HepG2 (cell line): ENCODE measurements around the gene SMIM22. TPM values are rescaled to one million over a fixed set of nuclear protein-coding genes. Genes with fewer than 3 reads are reported as not detected.
A peak's percentile ranks its signal among the peaks of the same experiment; 100 is the strongest.

Source experiments
- ATAC-seq: fragments of 200-7000 bp; cut with Tn5 transposase; 3 replicates; pipeline ENCODE4 v1.9.1; 2020; ENCODE audit warnings: mild to moderate bottlenecking, moderate library complexity
- BruUV-seq: library from RNA; stranded (reverse); fragments of 400-500 nt; replicated peaks from 2 replicates; lab custom pipeline; 2021; lab: Mats Ljungman, UMichigan
- CTCF ChIA-PET: fragments of 300-600 bp; formaldehyde crosslinking; extraction: SDS; loops from one replicate; lab custom pipeline; 2021; ENCODE audit warnings: low total read pairs, inconsistent platforms, low intra/inter-chr PET ratio; lab: Yijun Ruan, JAX
- POLR2A ChIA-PET: fragments of 350-600 bp; sonication (Branson Sonifier 250); formaldehyde crosslinking; loops from one replicate; lab custom pipeline; 2020; ENCODE audit warnings: antibody characterized with exemption, inconsistent platforms; lab: Yijun Ruan, JAX
- DNase-seq: peaks from one replicate; pipeline ENCODE4 v3.0.0-alpha.2; 2015; ENCODE audit warnings: low spot score
- FAIRE-seq: peaks from 3 replicates; lab custom pipeline; 2011; peaks lifted over from hg19 to GRCh38; lab: Jason Lieb, UNC
- H2AFZ ChIP-seq: one replicate; pipeline ENCODE4 v1.6.1; 2011; ENCODE audit warnings: low read length, inconsistent platforms
- H3K27ac ChIP-seq: fragments of 300-600 bp; 3 replicates; pipeline ENCODE4 v1.8.0; 2011; ENCODE audit warnings: mixed run types, mild to moderate bottlenecking, mixed read lengths, low read length, inconsistent platforms; ENCODE audit not compliant: insufficient read depth; ENCODE audit errors: extremely low read length
- H3K27me3 ChIP-seq, 2 experiments: fragments of 200-600 bp in 1 of 2; 2 replicates in 1 of 2; 3 replicates in 1 of 2; pipeline versions ENCODE4 v1.6.0 to v1.8.0; 2011; ENCODE audit warnings: low read length in 2 of 2, mild to moderate bottlenecking in 2 of 2, moderate library complexity in 2 of 2, inconsistent platforms in 1 of 2; ENCODE audit not compliant: insufficient read depth in 2 of 2, control insufficient read depth in 1 of 2
- H3K36me3 ChIP-seq, 2 experiments: fragments of 200-600 bp in 1 of 2; replicated peaks in 1 of 2; 2 replicates in 1 of 2; 3 replicates in 1 of 2; pipeline versions ENCODE4 v1.5.1 to v1.8.0; 2011; ENCODE audit warnings: low read length in 2 of 2, inconsistent platforms in 1 of 2; ENCODE audit not compliant: insufficient read depth in 2 of 2, control insufficient read depth in 1 of 2
- H3K4me1 ChIP-seq: 2 replicates; pipeline ENCODE4 v1.5.1; 2012; ENCODE audit warnings: low read length, inconsistent platforms; ENCODE audit not compliant: insufficient read depth
- H3K4me2 ChIP-seq: 2 replicates; pipeline ENCODE4 v1.6.0; 2011; ENCODE audit warnings: low read depth, low read length, inconsistent platforms
- H3K4me3 ChIP-seq, 3 experiments: fragments of 200-600 bp in 1 of 3; sonication (generic), shearing (Covaris generic) in 1 of 3; replicated peaks in 1 of 3; 2 replicates each; pipeline ENCODE4 v1.5.1; 2011 to 2016; ENCODE audit warnings: low read length in 3 of 3, inconsistent platforms in 2 of 3, low read depth in 2 of 3, mild to moderate bottlenecking in 2 of 3, control low read depth in 1 of 3, mixed read lengths in 1 of 3; ENCODE audit not compliant: insufficient read depth in 1 of 3
- H3K79me2 ChIP-seq: one replicate; pipeline ENCODE4 v1.6.1; 2011; ENCODE audit warnings: low read length, inconsistent platforms; ENCODE audit not compliant: insufficient read depth
- H3K9ac ChIP-seq: 2 replicates; pipeline ENCODE4 v1.6.0; 2011; ENCODE audit warnings: mild to moderate bottlenecking, low read depth, low read length, inconsistent platforms; ENCODE audit not compliant: insufficient read depth
- H3K9me3 ChIP-seq: 2 replicates; pipeline ENCODE4 v1.5.1; 2012; ENCODE audit warnings: mild to moderate bottlenecking, low read length
- H4K20me1 ChIP-seq: 2 replicates; pipeline ENCODE4 v1.6.0; 2011; ENCODE audit warnings: inconsistent platforms, mild to moderate bottlenecking, low read length, moderate library complexity; ENCODE audit not compliant: insufficient read depth
- ZMYM3 ChIP-seq: sonication (generic); formaldehyde crosslinking; IDR thresholded peaks from 2 replicates; pipeline ENCODE4 v1.5.1; 2020; ENCODE audit warnings: mild to moderate bottlenecking, missing genetic modification reagents
- ZNF33A ChIP-seq: sonication (generic); formaldehyde crosslinking; IDR thresholded peaks from 2 replicates; pipeline ENCODE4 v1.5.1; 2020; ENCODE audit warnings: missing genetic modification reagents, mild to moderate bottlenecking, moderate library complexity, borderline replicate concordance
- ZSCAN31 ChIP-seq: sonication (generic); formaldehyde crosslinking; IDR thresholded peaks from 2 replicates; pipeline ENCODE4 v1.5.0; 2020; ENCODE audit warnings: low read depth, mild to moderate bottlenecking, missing genetic modification reagents
- WGBS: methylation state at CpG from one replicate; pipeline ENCODE4 v1.1.6; 2017; ENCODE audit warnings: low lambda C conversion rate; 5-methylcytosine and 5-hydroxymethylcytosine counted together
- in situ Hi-C: cut with HindIII; loops from 2 replicates; pipeline ENCODE4 v1.10.0; 2017; ENCODE audit warnings: low pct_unique_long_range_greater_than_20kb; ENCODE audit not compliant: extremely low pct_ligation_motif_present
- intact Hi-C: fragments of 100-400 bp; cut with micrococcal nuclease; formaldehyde crosslinking; loops from one replicate; pipeline ENCODE4 v1.10.0; 2022; ENCODE audit not compliant: unreplicated experiment
- polyA plus RNA-seq, 8 experiments: library from polyadenylated mRNA; depleted of rRNA in 3 of 8; stranded (reverse) in 7 of 8; unstranded in 1 of 8; fragments of >200 nt; fragmentation: Illumina TruSeq in 4 of 8; extraction: Trizol in 4 of 8; gene quantifications; 2 replicates each; pipeline versions ENCODE4 v1.2.1 to v1.2.3, GENCODE V29; 2011 to 2016; ENCODE audit warnings: low read depth in 4 of 8, missing spikeins in 1 of 8, mixed read lengths in 1 of 8; ENCODE audit not compliant: insufficient read depth in 1 of 8
- total RNA-seq, 5 experiments: library from RNA; depleted of rRNA; stranded (reverse); fragments of >200 nt; fragmentation: Illumina TruSeq; extraction: Trizol; gene quantifications; 2 replicates each; pipeline ENCODE4 v1.2.3, GENCODE V29; 2016; ENCODE audit warnings: low read depth in 1 of 5
- TF ChIP-seq, protein P1 (sequence below): sonication (generic); formaldehyde crosslinking; IDR thresholded peaks from 2 replicates; pipeline ENCODE4 v1.5.0; 2020; ENCODE audit warnings: mild to moderate bottlenecking, missing genetic modification reagents, borderline replicate concordance
- TF ChIP-seq, protein P2 (sequence below): IDR thresholded peaks from 2 replicates; pipeline ENCODE4 v1.6.1; 2016; ENCODE audit warnings: low read depth, borderline replicate concordance

The SMIM22 gene
- total and polyA plus RNA-seq, 2 of the 13 experiments (the other 11 are each of a cell fraction or from before 2014, with no cell fraction given): not detected

DNA sequence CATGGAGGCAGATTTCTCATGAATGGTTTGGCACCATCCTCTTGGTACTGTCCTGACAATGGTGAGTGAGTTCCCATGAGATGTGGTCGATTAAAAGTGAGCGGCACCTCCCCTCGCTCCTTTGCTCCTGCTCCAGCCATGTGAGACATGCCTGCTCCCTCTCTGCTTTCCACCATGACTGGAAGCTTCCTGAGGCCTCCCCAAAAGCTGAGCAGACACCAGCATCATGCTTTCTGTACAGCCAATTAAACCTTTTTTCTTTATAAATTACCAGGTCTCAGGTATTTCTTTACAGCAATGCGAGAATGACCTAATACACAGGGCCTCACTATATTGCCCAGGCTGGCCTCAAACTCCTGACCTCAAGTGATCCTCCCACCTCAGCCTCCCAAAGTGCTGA lies 40.3 kb upstream of the SMIM22 start (continued):
- TF ChIP-seq, protein P1, sequence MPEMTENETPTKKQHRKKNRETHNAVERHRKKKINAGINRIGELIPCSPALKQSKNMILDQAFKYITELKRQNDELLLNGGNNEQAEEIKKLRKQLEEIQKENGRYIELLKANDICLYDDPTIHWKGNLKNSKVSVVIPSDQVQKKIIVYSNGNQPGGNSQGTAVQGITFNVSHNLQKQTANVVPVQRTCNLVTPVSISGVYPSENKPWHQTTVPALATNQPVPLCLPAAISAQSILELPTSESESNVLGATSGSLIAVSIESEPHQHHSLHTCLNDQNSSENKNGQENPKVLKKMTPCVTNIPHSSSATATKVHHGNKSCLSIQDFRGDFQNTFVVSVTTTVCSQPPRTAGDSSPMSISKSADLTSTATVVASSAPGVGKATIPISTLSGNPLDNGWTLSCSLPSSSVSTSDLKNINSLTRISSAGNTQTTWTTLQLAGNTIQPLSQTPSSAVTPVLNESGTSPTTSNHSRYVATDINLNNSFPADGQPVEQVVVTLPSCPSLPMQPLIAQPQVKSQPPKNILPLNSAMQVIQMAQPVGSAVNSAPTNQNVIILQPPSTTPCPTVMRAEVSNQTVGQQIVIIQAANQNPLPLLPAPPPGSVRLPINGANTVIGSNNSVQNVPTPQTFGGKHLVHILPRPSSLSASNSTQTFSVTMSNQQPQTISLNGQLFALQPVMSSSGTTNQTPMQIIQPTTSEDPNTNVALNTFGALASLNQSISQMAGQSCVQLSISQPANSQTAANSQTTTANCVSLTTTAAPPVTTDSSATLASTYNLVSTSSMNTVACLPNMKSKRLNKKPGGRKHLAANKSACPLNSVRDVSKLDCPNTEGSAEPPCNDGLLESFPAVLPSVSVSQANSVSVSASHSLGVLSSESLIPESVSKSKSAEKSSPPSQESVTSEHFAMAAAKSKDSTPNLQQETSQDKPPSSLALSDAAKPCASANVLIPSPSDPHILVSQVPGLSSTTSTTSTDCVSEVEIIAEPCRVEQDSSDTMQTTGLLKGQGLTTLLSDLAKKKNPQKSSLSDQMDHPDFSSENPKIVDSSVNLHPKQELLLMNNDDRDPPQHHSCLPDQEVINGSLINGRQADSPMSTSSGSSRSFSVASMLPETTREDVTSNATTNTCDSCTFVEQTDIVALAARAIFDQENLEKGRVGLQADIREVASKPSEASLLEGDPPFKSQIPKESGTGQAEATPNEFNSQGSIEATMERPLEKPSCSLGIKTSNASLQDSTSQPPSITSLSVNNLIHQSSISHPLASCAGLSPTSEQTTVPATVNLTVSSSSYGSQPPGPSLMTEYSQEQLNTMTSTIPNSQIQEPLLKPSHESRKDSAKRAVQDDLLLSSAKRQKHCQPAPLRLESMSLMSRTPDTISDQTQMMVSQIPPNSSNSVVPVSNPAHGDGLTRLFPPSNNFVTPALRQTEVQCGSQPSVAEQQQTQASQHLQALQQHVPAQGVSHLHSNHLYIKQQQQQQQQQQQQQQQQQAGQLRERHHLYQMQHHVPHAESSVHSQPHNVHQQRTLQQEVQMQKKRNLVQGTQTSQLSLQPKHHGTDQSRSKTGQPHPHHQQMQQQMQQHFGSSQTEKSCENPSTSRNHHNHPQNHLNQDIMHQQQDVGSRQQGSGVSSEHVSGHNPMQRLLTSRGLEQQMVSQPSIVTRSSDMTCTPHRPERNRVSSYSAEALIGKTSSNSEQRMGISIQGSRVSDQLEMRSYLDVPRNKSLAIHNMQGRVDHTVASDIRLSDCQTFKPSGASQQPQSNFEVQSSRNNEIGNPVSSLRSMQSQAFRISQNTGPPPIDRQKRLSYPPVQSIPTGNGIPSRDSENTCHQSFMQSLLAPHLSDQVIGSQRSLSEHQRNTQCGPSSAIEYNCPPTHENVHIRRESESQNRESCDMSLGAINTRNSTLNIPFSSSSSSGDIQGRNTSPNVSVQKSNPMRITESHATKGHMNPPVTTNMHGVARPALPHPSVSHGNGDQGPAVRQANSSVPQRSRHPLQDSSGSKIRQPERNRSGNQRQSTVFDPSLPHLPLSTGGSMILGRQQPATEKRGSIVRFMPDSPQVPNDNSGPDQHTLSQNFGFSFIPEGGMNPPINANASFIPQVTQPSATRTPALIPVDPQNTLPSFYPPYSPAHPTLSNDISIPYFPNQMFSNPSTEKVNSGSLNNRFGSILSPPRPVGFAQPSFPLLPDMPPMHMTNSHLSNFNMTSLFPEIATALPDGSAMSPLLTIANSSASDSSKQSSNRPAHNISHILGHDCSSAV (CRISPR knock-in tag): no peak
- no peak for TF ChIP-seq ZSCAN31 (CRISPR knock-in tag)
- no peak for TF ChIP-seq ZNF33A (CRISPR knock-in tag)

DNA sequence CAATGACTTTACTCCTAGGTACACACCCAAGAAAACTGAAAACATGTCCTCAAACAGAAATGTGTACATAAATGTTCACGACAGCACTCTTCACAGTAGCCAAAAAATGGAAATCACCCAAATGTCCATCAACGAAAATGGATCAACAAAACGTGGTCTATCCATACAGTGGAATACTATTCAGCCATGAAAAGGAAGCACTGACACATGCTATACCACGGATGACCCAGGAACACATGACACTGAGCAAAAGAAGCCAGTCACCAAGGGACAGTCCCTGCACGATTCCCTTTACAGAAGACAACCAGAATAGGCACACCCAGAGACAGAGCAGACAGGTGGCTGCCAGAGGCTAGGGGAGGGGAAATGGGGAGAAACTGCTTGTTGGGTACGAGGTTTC lies 39.5 kb upstream of the SMIM22 start:
- Histone ChIP-seq H3K9me3 (no peaks in the 10 kb centered on the region; the same call in 1 of the 2 replicates), H3K79me2 (peaks cover 3% of the 10 kb centered on the region), H3K27me3 (no peaks in the 10 kb centered on the region), H3K36me3 (peaks cover 29 to 69% of the 10 kb centered on the region in 2 experiments), H4K20me1 (no peaks in the 10 kb centered on the region), H3K4me1 (no peaks in the 10 kb centered on the region), H3K4me2 (no peak overlapping the region), H3K4me3 (no peak overlapping the region), H3K9ac (no peak overlapping the region), H2AFZ (no peak overlapping the region), H3K27ac (no peak overlapping the region)
- no TSS peak for BruUV-seq
- no peak for DNase-seq
- in situ Hi-C loops: no loop called here
- no peak for ATAC-seq
- ChIA-PET POLR2A (no interaction called here), CTCF (no interaction called here)
- no peak for FAIRE-seq
- TF ChIP-seq, protein P2, sequence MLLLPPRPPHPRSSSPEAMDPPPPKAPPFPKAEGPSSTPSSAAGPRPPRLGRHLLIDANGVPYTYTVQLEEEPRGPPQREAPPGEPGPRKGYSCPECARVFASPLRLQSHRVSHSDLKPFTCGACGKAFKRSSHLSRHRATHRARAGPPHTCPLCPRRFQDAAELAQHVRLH (CRISPR knock-in tag): no peak
- peak; percentile 66; the same call in 1 of the 2 replicates for TF ChIP-seq ZMYM3
- intact Hi-C loops: no loop called here
- 94% methylated on average over 6 of the region's 6 CpGs for WGBS
